Smooth muscle cell (in vitro differentiated cells): Measurements from ENCODE around the gene GPR156. TPM values are rescaled to one million over a fixed set of nuclear protein-coding genes. Genes with fewer than 3 reads are reported as not detected.

Experiments
- DNase-seq: peaks from one replicate; lab custom pipeline; 2025; ENCODE audit not compliant: unreplicated experiment; lab: John Stamatoyannopoulos, UW
- H2AFZ ChIP-seq: fragments of 200-600 bp; sonication (generic); 2 replicates; pipeline ENCODE4 v1.6.0; 2016; ENCODE audit warnings: antibody characterized with exemption, low read depth, mild to moderate bottlenecking
- H3F3A ChIP-seq: fragments of 200-600 bp; sonication (generic); 2 replicates; pipeline ENCODE4 v1.6.0; 2017; ENCODE audit warnings: antibody characterized with exemption, low read depth
- H3K27ac ChIP-seq: fragments of 200-600 bp; sonication (generic); 2 replicates; pipeline ENCODE4 v1.5.1; 2016; ENCODE audit warnings: low read depth, mild to moderate bottlenecking
- H3K27me3 ChIP-seq: fragments of 200-600 bp; sonication (generic); 2 replicates; pipeline ENCODE4 v1.6.1; 2016; ENCODE audit warnings: low read depth, mild to moderate bottlenecking
- H3K36me3 ChIP-seq: fragments of 200-600 bp; sonication (generic); 2 replicates; pipeline ENCODE4 v1.5.1; 2016; ENCODE audit warnings: low read depth
- H3K4me1 ChIP-seq: fragments of 200-600 bp; sonication (generic); 2 replicates; pipeline ENCODE4 v1.5.1; 2016; ENCODE audit warnings: low read depth
- H3K4me2 ChIP-seq: fragments of 200-600 bp; sonication (generic); 2 replicates; pipeline ENCODE4 v1.6.0; 2016; ENCODE audit warnings: mild to moderate bottlenecking
- H3K4me3 ChIP-seq: fragments of 200-600 bp; sonication (generic); 2 replicates; pipeline ENCODE4 v1.5.1; 2016; ENCODE audit warnings: mild to moderate bottlenecking
- H3K79me2 ChIP-seq: fragments of 200-600 bp; sonication (generic); 2 replicates; pipeline ENCODE4 v1.6.0; 2016; ENCODE audit warnings: low read depth, mild to moderate bottlenecking
- H3K9ac ChIP-seq: fragments of 200-600 bp; sonication (generic); 2 replicates; pipeline ENCODE4 v1.6.0; 2016; ENCODE audit warnings: low read depth
- H3K9me3 ChIP-seq: fragments of 200-600 bp; sonication (generic); replicated peaks from 2 replicates; pipeline ENCODE4 v1.5.1; 2016; ENCODE audit warnings: low read depth
- H4K20me1 ChIP-seq: fragments of 200-600 bp; sonication (generic); 2 replicates; pipeline ENCODE4 v1.6.0; 2016; ENCODE audit warnings: low read depth
- CTCF ChIP-seq: fragments of 200-600 bp; sonication (generic); IDR thresholded peaks from 2 replicates; pipeline ENCODE4 v1.5.1; 2017; ENCODE audit warnings: borderline replicate concordance, mild to moderate bottlenecking, antibody characterized with exemption; ENCODE audit not compliant: insufficient read depth, poor library complexity, severe bottlenecking
- WGBS: methylation state at CpG from one replicate; pipeline ENCODE4 v1.1.7; 2016; ENCODE audit warnings: low lambda C conversion rate; 5-methylcytosine and 5-hydroxymethylcytosine counted together
- polyA plus RNA-seq: library from polyadenylated mRNA; unstranded; fragments of >200 nt; fragmentation: Nextera tagmentation; extraction: Ambion mirVana; gene quantifications from 2 replicates; pipeline ENCODE4 v1.2.1, GENCODE V29; 2016
- total RNA-seq: library from RNA; depleted of rRNA; stranded (reverse); fragments of >200 nt; gene quantifications from 2 replicates; pipeline ENCODE4 v1.2.3, GENCODE V29; 2014

The GPR156 gene
- total and polyA plus RNA-seq, 2 experiments from 2014 or later, result 1.2 to 2.9 TPM

- TF ChIP-seq CTCF, result no peak
- no peak overlapping the region for H3K27ac ChIP-seq
- H4K20me1 ChIP-seq, result no peaks in the 10 kb centered on the region
- H3K4me2 ChIP-seq, result no peak overlapping the region
- no peaks in the 10 kb centered on the region for H3K9me3 ChIP-seq
- no peaks in the 10 kb centered on the region for H3K27me3 ChIP-seq
- no peak overlapping the region for H3K9ac ChIP-seq
- no peaks in the 10 kb centered on the region for H3K79me2 ChIP-seq
- WGBS, result 91% methylated on average over 2 of the region's 2 CpGs
- H2AFZ ChIP-seq, result no peak overlapping the region
- no peak for DNase-seq
- no peaks in the 10 kb centered on the region for H3F3A ChIP-seq
- no peak overlapping the region for H3K4me3 ChIP-seq
- no peaks in the 10 kb centered on the region for H3K4me1 ChIP-seq
- H3K36me3 ChIP-seq, result no peaks in the 10 kb centered on the region
Measured at GRCh38 chr3:120137548-120137947, 147.5 kb downstream of the GPR156 start.

GRCh38 chr3:120130656-120131055, 154.4 kb downstream of the GPR156 start:
- Histone ChIP-seq H4K20me1 (no peaks in the 10 kb centered on the region), H3K4me1 (no peaks in the 10 kb centered on the region), H3K9ac (no peak overlapping the region), H3K4me3 (no peak overlapping the region), H3K79me2 (no peaks in the 10 kb centered on the region), H3K27me3 (no peaks in the 10 kb centered on the region), H3F3A (no peaks in the 10 kb centered on the region), H3K9me3 (no peaks in the 10 kb centered on the region), H3K27ac (no peak overlapping the region), H3K4me2 (no peak overlapping the region), H2AFZ (no peak overlapping the region), H3K36me3 (no peaks in the 10 kb centered on the region)
- WGBS, result 95% methylated on average over 3 of the region's 3 CpGs
- no peak for DNase-seq
- no peak for TF ChIP-seq CTCF

- 85% methylated on average over 2 of the region's 2 CpGs for WGBS
- H3K9me3 ChIP-seq, result no peaks in the 10 kb centered on the region
- no peaks in the 10 kb centered on the region for H3K36me3 ChIP-seq
- H3K4me1 ChIP-seq, result no peaks in the 10 kb centered on the region
- no peak overlapping the region for H2AFZ ChIP-seq
- no peak overlapping the region for H3K9ac ChIP-seq
- no peak for DNase-seq
- no peak for TF ChIP-seq CTCF
- no peak overlapping the region for H3K27ac ChIP-seq
- H3K79me2 ChIP-seq, result no peaks in the 10 kb centered on the region
- no peaks in the 10 kb centered on the region for H3F3A ChIP-seq
- no peak overlapping the region for H3K4me2 ChIP-seq
- no peaks in the 10 kb centered on the region for H4K20me1 ChIP-seq
- no peaks in the 10 kb centered on the region for H3K27me3 ChIP-seq
- no peak overlapping the region for H3K4me3 ChIP-seq
Measured at GRCh38 chr3:120129718-120130513, 155.1 kb downstream of the GPR156 start.

GRCh38 chr3:120129051-120129450, 156.0 kb downstream of the GPR156 start:
- H4K20me1 ChIP-seq, result no peaks in the 10 kb centered on the region

More at GRCh38 chr3:120129051-120129450, 156.0 kb downstream of the GPR156 start:
- TF ChIP-seq CTCF, result no peak
- H3K27ac ChIP-seq, result no peak overlapping the region
- 92% methylated on average over 1 of the region's 1 CpG for WGBS
- H3K4me3 ChIP-seq, result no peak overlapping the region
- no peak overlapping the region for H3K4me2 ChIP-seq
- H3K27me3 ChIP-seq, result no peaks in the 10 kb centered on the region
- no peak overlapping the region for H2AFZ ChIP-seq
- no peaks in the 10 kb centered on the region for H3K36me3 ChIP-seq
- H3K79me2 ChIP-seq, result no peaks in the 10 kb centered on the region
- no peaks in the 10 kb centered on the region for H3F3A ChIP-seq
- DNase-seq, result no peak
- H3K9ac ChIP-seq, result no peak overlapping the region
- no peaks in the 10 kb centered on the region for H3K9me3 ChIP-seq
- no peaks in the 10 kb centered on the region for H3K4me1 ChIP-seq
